ENCODE results near the gene NEDD4L.

GRCh38 chr18:58337686-58338085, 293.7 kb downstream of the NEDD4L start:
- no peak for TF ChIP-seq CTCF (tag by site-specific recombination; IDR thresholded peaks at IDR 0.05)
- TF ChIP-seq ZNF677 (tag by site-specific recombination; IDR thresholded peaks at IDR 0.05): no peak
- no peak for TF ChIP-seq ZNF629 (tag by site-specific recombination; IDR thresholded peaks at IDR 0.05)
- TF ChIP-seq TCF7L2 (IDR thresholded peaks at IDR 0.05; ENCODE audit: borderline replicate concordance, low read depth, low read length): no peak
- TF ChIP-seq ZNF513 (tag by site-specific recombination; IDR thresholded peaks at IDR 0.05): no peak
- TF ChIP-seq ZSCAN30 (tag by site-specific recombination; IDR thresholded peaks at IDR 0.05): peak; percentile 44; the same call in 1 of the 2 replicates
- no peak for TF ChIP-seq ZNF621 (tag by site-specific recombination; IDR thresholded peaks at IDR 0.05)
- no peak for TF ChIP-seq YY2 (tag by site-specific recombination; IDR thresholded peaks at IDR 0.05)
- TF ChIP-seq ZNF645 (tag by site-specific recombination; IDR thresholded peaks at IDR 0.05): no peak
- TF ChIP-seq ZNF274 (IDR thresholded peaks at IDR 0.05; ENCODE audit: low read length): no peak
- TF ChIP-seq ZNF274 (tag by site-specific recombination; IDR thresholded peaks at IDR 0.05; ENCODE audit: borderline replicate concordance): no peak
- no peak for TF ChIP-seq BCL11B (tag by site-specific recombination; IDR thresholded peaks at IDR 0.05; ENCODE audit: low read depth)
